GM18907 (cell line): ENCODE results near the gene TLE2.
"Not testable (repeated sequence)": the region's sequence is repeated elsewhere in the genome, so short reads cannot be mapped to it uniquely, and the experiment has no call there.

Experiments
- ATAC-seq: cut with Tn5 transposase; IDR thresholded peaks from one replicate; pipeline ENCODE4 v1.9.1; 2021; ENCODE audit warnings: mild to moderate bottlenecking, moderate library complexity; ENCODE audit not compliant: unreplicated experiment

Gene TLE2

DNA sequence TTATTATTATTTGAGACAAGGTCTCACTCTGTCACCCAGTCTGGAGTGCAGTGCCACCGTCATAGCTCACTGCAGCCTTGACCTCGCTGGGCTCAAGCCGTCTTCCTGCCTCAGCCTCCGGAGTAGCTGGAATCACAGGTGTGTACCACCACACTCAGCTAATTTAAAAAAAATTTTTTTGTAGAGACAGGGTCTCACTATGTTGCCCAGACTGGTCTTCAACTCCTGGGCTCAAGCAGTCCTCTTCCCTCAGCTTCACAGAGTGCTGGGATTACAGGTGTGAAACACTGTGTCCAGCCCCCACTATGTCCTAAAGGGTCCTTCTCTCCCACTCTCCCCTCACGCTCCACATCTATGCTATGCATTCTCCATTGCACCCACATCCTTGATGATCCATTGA lies 9.1 kb upstream of the TLE2 start:
- no peak for ATAC-seq

DNA sequence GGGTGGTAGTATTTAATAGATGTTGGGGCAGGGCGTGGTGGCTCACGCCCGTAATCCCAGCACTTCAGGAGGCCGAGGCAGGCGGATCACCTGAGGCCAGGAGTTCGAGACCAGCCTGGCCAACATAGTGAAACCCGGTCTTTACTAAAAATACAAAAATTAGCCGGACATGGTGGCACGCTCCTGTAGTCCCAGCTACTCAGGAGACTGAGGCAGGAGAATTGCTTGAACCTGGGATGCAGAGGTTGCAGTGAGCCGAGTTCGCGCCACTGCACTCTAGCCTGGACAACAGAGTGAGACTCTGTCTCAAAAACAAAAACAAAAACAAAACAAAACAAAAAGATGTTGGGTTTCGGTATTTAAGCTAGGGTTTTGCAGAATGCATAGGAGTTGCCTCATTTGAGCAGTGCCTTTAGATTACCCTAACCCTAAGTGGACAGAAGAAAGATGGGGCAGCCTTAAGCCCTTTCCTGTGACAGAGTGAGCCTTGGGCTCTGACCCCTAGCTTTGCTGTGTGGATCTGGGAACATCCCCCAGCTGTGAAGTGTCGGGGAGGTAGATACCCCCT lies 8.0 kb upstream of the TLE2 start:
- ATAC-seq = not testable (repeated sequence)

DNA sequence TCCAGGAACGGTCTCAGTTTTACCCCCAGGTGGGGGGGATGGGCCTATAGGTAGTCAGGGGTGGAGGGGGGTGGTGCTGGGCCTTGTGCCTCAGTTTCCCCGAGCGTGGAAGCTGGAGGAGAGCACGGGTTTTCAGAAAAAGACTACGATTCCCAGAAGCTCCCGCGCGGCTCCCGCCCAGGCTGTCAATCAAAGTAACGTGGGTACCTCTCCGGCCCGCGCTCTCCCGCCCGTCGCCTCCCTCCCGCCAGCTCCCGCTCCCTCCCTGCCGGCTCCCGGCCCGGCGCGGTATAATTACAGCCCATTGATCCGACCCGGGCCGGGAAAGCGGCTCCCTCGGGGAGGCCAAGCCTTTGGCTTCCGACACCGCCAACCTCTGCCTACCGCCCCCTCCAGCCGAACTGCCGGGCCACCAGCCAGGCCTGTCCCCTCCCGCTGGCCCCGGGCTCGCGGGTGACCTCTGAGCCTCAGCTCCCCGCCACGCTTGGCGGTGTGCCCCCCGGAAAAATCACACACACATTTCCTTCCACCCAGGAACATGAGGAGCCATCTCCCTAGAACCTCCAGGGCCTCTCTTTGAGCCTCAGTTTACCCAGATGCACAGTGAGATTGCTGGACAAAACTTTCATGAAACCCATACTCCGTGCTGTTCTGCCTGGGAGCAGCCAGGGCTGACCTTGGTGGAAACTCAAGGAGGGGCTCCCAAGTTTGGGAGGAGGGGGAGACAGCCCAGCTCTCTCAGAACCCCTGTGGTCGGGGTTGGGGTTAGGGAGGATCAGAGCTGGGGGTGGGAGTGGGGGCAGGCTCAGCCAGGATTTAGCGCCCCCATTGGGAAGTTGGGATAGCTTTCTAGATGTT lies 7.3 kb upstream of the TLE2 start:
- peak; percentile 55 for ATAC-seq

DNA sequence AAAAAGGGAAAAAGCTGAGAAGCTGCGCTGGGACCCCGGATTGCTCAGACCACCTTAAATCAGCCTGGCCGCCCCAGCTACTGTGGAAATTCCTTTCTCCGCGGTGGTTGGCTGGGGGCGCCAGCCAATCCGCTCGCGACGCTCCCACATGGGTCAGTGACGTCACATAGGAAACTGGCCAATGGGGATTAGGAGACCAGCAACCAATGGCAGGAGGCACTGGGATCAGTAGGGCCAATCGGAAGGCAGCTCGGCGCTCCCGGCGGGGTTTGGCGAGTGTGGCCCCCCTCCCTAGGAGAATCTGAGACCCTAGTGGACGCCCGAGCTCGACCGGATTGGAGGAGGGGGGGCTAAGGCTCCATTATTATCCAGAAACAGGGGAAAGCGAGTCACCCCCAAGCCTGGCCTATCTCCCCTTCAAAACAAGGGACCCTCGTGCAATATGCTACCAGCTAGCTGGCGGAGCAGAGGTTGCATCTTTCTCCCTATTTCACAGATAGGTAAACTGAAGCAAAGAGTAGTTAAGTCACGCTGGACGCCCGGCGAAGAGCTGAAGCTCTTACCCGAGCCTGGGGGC lies 6.5 kb upstream of the TLE2 start:
- peak; percentile 82 for ATAC-seq

GRCh38 chr19:3034656-3035541 lies 5.8 kb upstream of the TLE2 start:
- peak; percentile 2 for ATAC-seq

DNA sequence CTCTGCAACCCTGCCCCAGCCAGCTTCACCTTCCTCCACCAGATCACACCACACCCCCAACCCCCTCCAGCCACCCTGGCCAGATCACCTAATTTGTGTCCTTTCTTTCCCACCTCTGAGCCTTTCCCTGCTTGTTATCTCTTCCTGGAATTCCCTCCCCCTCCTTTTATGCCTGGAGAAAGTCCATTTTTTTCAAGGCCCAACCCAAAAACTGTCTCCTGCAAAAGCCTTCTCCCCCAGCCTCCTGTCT lies 5.3 kb upstream of the TLE2 start:
- no peak for ATAC-seq

- ATAC-seq = no peak
Observed at GRCh38 chr19:3033595-3034405, 4.7 kb upstream of the TLE2 start.

DNA sequence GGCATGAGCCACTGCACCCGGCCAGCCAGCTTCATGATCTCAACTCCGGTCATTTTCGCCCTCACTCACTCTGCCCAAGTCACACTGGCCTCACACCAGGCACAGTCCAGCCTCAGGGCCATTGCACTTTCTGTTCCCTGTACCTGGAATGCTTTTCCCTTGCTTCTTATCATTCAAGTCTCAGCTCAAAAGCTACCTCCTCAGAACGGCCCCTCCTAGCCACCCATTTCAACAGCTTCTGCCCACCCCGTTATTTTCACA lies 2.5 kb upstream of the TLE2 start:
- ATAC-seq = no peak

DNA sequence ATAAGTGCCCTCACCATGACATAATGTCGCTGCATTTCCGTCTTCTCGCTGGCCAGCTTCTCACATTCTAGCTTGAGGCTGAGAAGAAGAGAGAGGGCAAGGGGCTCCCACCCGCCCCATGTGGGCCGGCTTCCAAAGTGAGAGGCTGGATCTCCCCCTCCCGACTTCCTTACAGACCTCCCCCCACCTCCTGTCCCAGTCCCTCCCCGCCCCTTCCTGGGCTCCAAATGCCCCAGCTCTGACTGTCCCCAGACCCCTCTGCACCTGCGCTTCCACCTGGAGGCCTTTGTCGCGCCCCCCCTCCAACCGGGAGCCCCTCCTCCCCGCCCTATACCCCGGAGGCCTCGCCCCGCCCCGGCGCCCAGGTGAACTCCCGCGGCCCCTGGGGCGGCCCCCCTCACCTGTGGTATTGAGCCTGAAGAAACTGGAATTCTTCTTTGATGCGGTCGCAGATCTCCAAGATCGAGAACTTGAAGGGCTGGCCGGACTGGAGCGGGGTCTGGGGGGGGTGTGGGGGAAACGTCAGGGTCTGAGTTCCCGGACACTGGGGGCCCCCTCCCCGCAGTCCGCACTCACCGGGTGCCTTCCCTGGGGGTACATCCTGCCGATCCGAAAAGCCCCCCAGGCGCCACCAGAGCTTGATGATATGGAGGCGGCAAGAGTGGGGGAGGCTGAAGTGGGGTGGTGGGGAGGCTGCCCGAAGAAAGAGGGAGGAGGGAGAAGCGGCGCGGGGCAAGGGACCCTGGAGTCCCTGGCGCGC lies 595 bp downstream of the TLE2 start:
- ATAC-seq = no peak

DNA sequence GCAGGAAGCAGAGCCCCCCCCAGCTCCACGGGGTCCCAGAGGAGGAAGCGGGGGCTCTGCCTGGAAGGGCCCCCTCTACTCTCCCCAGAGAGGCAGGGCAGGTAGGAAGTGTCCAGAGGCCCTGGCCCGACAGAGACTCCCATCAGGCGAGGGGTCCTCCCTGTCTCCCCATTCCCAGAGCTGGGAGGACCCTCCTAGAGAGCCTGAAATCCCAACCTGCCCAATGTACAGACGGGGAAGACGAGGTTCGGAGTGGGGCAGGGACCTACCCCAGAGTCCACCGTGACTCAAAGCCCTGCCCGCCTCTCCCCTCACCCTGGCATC lies 1.1 kb downstream of the TLE2 start:
- ATAC-seq = no peak

GRCh38 chr19:3027292-3027691 lies 1.8 kb downstream of the TLE2 start:
- ATAC-seq = no peak

DNA sequence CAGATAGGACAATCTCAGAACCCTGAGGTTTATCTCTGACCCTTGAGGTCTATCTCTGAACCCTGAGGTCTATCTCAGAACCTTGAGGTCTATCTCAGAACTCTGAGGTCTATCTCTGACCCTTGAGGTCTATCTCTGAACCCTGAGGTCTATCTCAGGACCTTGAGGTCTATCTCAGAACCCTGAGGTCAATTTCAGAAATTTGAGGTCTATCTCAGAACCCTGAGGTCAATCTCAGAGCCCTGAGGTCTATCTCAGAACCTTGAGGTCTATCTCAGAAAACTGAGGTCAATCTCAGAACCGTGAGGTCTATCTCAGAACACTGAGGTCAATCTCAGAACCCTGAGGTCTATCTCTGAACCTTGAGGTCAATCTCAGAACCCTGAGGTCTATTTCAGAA lies 2.3 kb downstream of the TLE2 start:
- ATAC-seq = no peak

GRCh38 chr19:3025549-3025886 lies 3.6 kb downstream of the TLE2 start:
- ATAC-seq = no peak

GRCh38 chr19:3024870-3025548 lies 4.1 kb downstream of the TLE2 start:
- no peak for ATAC-seq

DNA sequence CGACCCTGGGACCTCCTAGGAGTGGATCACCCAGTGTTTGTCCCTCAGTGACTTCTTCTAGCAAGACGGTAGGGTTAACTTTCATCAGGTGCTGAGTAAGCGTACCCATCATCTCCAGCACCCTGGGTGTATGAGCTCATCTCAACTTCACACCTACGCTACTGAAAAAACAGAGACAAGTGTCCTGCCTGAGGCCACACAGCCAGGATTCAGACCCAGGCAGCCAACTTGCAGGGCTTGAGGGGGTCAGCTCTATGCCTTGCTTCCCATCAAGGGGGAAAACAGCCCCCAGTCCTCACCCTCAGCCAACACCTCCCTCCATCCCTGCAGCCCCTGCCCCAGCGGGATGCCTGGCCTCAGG lies 4.6 kb downstream of the TLE2 start:
- no peak for ATAC-seq

GRCh38 chr19:3020321-3020960 lies 8.6 kb downstream of the TLE2 start:
- ATAC-seq = no peak

DNA sequence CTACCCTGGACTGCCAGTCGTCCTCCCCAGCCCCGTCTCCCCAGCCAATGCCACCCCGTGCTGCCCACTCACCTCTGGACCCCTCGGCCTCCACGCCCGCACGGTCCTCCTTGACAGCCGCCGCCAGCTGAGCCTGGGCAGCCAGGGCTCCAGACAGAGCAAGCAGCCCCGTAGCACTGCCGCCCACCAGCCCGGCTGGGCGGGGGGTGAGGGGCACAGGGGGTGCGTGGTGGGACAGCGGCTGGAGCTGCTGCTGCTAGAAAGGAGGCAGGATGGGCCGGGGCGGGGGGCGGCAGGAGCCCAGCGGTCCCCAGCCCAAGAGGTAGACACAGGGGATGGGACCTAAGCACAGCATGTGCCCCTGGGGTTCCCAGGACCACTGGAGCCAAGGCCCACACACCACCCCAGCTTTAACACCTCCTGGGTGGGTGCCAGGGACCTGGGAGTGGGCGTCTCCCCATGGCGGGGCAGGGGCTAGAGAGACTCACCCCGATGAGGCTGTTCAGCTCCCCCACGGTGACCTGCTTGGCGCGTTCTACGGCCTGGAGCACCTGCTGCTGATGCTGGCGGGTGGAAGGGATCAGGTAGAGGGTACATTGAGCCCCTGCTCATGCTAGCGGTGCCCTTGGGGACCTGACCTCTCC lies 9.7 kb downstream of the TLE2 start:
- no peak for ATAC-seq

DNA sequence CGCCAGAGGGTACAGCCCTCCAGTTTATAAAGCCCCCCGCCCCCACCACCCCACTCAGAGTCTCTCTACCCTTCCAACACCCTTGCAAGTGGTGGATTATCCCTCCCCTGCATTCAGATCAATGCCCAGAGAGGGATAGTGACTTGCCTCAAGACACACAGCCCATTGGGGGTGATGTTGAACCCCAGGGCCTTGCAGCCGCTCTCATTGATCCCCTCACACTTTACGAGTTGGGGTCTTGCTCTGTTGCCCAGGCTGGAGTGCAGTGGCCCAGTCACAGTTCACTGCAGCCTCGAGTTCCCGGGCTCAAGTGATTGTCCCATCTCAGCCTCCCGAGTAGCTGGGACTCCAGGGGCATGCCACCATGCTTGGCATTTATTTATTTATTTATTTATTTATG lies 11.2 kb downstream of the TLE2 start:
- ATAC-seq = no peak
